Sigmoid colon (tissue), 3 donors: ENCODE results near the gene CCNY.

Experiments used
- POLR2A ChIP-seq, 2 donors: fragments of 450-650 bp; IDR thresholded peaks; one replicate each; pipeline ENCODE4 v1.6.1; 2016; ENCODE audit warnings: antibody characterized with exemption in 2 of 2, mild to moderate bottlenecking in 2 of 2, moderate library complexity in 2 of 2
- TF ChIP-seq, protein P1 (sequence below), 4 experiments: fragments of 450-650 bp in 3 of 4; fragments of 200-600 bp in 1 of 4; IDR thresholded peaks; one replicate each; pipeline ENCODE4 v1.5.1; 2016 to 2019; ENCODE audit warnings: antibody characterized with exemption in 4 of 4, mild to moderate bottlenecking in 3 of 4, moderate library complexity in 2 of 4

DNA sequence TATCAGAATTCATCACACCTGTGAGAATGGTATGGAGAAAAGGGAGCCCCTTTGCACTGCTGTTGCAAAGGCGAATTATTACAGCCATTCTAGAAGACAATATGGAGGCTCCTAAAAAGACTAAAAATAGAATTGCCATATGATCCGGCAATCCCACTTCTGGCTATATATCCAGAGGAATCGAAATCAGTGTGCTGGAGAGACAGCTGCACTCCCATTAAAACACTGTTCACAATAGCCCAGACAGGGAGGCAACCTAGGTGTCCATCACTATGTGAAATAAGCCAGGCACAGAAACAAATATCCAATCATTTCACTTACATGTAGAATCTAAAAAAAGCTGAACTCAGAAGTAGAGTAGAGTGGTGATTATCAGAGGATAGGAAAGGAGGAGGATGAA is 242.8 kb downstream of the CCNY start:
- TF ChIP-seq, protein P1, sequence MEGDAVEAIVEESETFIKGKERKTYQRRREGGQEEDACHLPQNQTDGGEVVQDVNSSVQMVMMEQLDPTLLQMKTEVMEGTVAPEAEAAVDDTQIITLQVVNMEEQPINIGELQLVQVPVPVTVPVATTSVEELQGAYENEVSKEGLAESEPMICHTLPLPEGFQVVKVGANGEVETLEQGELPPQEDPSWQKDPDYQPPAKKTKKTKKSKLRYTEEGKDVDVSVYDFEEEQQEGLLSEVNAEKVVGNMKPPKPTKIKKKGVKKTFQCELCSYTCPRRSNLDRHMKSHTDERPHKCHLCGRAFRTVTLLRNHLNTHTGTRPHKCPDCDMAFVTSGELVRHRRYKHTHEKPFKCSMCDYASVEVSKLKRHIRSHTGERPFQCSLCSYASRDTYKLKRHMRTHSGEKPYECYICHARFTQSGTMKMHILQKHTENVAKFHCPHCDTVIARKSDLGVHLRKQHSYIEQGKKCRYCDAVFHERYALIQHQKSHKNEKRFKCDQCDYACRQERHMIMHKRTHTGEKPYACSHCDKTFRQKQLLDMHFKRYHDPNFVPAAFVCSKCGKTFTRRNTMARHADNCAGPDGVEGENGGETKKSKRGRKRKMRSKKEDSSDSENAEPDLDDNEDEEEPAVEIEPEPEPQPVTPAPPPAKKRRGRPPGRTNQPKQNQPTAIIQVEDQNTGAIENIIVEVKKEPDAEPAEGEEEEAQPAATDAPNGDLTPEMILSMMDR (IDR thresholded peaks at IDR 0.05): no peak
- no peak for TF ChIP-seq POLR2A (IDR thresholded peaks at IDR 0.05)
